GM12891 (cell line): ENCODE measurements around the gene EBF3.

Experiments
- POLR2AphosphoS5 ChIP-seq: IDR thresholded peaks from 2 replicates; pipeline ENCODE4 v1.6.1; 2011; ENCODE audit warnings: low read depth, low read length, control low read depth
- TAF1 ChIP-seq: IDR thresholded peaks from 2 replicates; pipeline ENCODE4 v1.6.1; 2011; ENCODE audit warnings: low read depth, low read length, control low read depth

GRCh38 chr10:129929343-129930292 is 34.5 kb downstream of the EBF3 start:
- no peak for TF ChIP-seq TAF1
- TF ChIP-seq POLR2AphosphoS5, result no peak
